DOHH2 (cell line): ENCODE measurements around the gene EPN3.

Experiments
- H3F3A ChIP-seq: fragments of 200-600 bp; sonication (generic), shearing (Covaris generic); 2 replicates; pipeline ENCODE4 v1.6.0; 2016; ENCODE audit warnings: antibody characterized with exemption, mild to moderate bottlenecking; ENCODE audit not compliant: control insufficient read depth, insufficient read depth
- H3K27ac ChIP-seq: fragments of 200-600 bp; sonication (generic); 2 replicates; pipeline ENCODE4 v1.5.1; 2014; ENCODE audit warnings: low read depth, mild to moderate bottlenecking, low read length, moderate library complexity
- H3K27me3 ChIP-seq: fragments of 200-600 bp; sonication (generic); 2 replicates; pipeline ENCODE4 v1.6.1; 2014; ENCODE audit warnings: mild to moderate bottlenecking, low read length, mixed read lengths; ENCODE audit not compliant: control insufficient read depth
- H3K36me3 ChIP-seq: fragments of 200-600 bp; sonication (generic); 2 replicates; pipeline ENCODE4 v1.6.1; 2014; ENCODE audit warnings: mild to moderate bottlenecking, low read length, moderate library complexity, mixed read lengths; ENCODE audit not compliant: control insufficient read depth
- H3K4me1 ChIP-seq: fragments of 200-600 bp; sonication (generic); 2 replicates; pipeline ENCODE4 v1.6.1; 2014; ENCODE audit warnings: mild to moderate bottlenecking, low read length, mixed read lengths; ENCODE audit not compliant: control insufficient read depth
- H3K4me2 ChIP-seq: fragments of 200-600 bp; sonication (generic); 2 replicates; pipeline ENCODE4 v1.6.0; 2014; ENCODE audit warnings: mild to moderate bottlenecking, low read length, moderate library complexity
- H3K4me3 ChIP-seq: fragments of 200-600 bp; sonication (generic); 2 replicates; pipeline ENCODE4 v1.5.1; 2014; ENCODE audit warnings: mild to moderate bottlenecking, low read length, mixed read lengths
- H3K79me2 ChIP-seq: fragments of 200-600 bp; sonication (generic); 2 replicates; pipeline ENCODE4 v1.6.1; 2014; ENCODE audit warnings: mild to moderate bottlenecking, low read length, mixed read lengths; ENCODE audit not compliant: control insufficient read depth
- H3K9me2 ChIP-seq: fragments of 200-600 bp; sonication (generic); replicated peaks from 2 replicates; pipeline ENCODE4 v1.6.1; 2014; ENCODE audit warnings: mild to moderate bottlenecking, low read length, mixed read lengths; ENCODE audit not compliant: control insufficient read depth
- H3K9me3 ChIP-seq: fragments of 200-600 bp; sonication (generic); 2 replicates; pipeline ENCODE4 v1.6.1; 2014; ENCODE audit warnings: antibody characterized with exemption, low read length, mixed read lengths; ENCODE audit not compliant: control insufficient read depth, insufficient read depth
- H4K20me1 ChIP-seq: fragments of 200-600 bp; sonication (generic); 2 replicates; pipeline ENCODE4 v1.6.0; 2014; ENCODE audit warnings: low read depth, mild to moderate bottlenecking, antibody characterized with exemption, low read length, moderate library complexity; ENCODE audit not compliant: control insufficient read depth, insufficient read depth
- EZH2phosphoT487 ChIP-seq: fragments of 200-600 bp; sonication (generic); IDR thresholded peaks from 2 replicates; pipeline ENCODE4 v1.6.1; 2017; ENCODE audit warnings: borderline replicate concordance, mild to moderate bottlenecking, antibody characterized with exemption, low read length, moderate library complexity, mixed read lengths
- TF ChIP-seq, protein P1 (sequence below): fragments of 200-600 bp; sonication (generic); IDR thresholded peaks from one replicate; pipeline ENCODE4 v1.5.1; 2014; ENCODE audit warnings: antibody characterized with exemption, mild to moderate bottlenecking, low read depth, low read length; ENCODE audit not compliant: poor library complexity, severe bottlenecking

The EPN3 gene

DNA sequence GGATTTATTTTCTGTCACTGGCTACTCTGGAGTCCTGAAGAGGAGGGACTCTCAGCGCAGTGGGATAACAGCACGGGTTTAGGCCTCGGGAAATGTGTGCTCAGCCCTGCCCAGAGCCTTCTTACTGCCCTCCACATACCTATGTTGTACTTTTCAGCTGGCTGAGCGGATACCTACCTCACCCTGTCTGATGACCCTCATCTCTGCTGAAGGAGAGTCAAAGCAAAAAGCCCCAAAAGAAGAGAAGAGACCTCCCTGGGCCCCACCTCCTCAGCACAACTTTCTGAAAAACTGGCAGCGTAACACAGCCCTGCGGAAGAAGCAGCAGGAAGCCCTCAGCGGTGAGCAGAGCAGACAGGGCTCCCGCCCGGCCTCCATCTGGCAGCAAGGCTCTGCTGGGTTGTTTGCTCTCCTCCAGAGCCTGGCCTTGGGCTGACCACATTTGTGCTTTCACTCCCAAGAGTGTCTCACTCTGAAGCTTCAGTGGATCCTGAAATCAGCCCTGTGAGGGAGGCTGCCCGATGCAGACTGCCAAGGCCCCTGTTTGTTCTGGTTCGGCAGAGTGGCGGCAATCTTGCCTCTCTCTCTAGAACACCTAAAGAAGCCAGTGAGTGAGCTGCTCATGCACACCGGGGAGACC is 14.0 kb upstream of the EPN3 start:
- no peaks in the 10 kb centered on the region for H3K9me3 ChIP-seq
- H3K4me2 ChIP-seq: no peak overlapping the region
- H3K4me1 ChIP-seq: peaks cover 10% of the 10 kb centered on the region
- no peaks in the 10 kb centered on the region for H3K9me2 ChIP-seq
- H3K4me3 ChIP-seq: no peak overlapping the region
- TF ChIP-seq, protein P1, sequence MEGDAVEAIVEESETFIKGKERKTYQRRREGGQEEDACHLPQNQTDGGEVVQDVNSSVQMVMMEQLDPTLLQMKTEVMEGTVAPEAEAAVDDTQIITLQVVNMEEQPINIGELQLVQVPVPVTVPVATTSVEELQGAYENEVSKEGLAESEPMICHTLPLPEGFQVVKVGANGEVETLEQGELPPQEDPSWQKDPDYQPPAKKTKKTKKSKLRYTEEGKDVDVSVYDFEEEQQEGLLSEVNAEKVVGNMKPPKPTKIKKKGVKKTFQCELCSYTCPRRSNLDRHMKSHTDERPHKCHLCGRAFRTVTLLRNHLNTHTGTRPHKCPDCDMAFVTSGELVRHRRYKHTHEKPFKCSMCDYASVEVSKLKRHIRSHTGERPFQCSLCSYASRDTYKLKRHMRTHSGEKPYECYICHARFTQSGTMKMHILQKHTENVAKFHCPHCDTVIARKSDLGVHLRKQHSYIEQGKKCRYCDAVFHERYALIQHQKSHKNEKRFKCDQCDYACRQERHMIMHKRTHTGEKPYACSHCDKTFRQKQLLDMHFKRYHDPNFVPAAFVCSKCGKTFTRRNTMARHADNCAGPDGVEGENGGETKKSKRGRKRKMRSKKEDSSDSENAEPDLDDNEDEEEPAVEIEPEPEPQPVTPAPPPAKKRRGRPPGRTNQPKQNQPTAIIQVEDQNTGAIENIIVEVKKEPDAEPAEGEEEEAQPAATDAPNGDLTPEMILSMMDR: no peak
- TF ChIP-seq EZH2phosphoT487: no peak
- no peaks in the 10 kb centered on the region for H3F3A ChIP-seq
- no peaks in the 10 kb centered on the region for H4K20me1 ChIP-seq
- no peaks in the 10 kb centered on the region for H3K36me3 ChIP-seq
- H3K27me3 ChIP-seq: no peaks in the 10 kb centered on the region
- H3K27ac ChIP-seq: no peak overlapping the region
- no peaks in the 10 kb centered on the region for H3K79me2 ChIP-seq

DNA sequence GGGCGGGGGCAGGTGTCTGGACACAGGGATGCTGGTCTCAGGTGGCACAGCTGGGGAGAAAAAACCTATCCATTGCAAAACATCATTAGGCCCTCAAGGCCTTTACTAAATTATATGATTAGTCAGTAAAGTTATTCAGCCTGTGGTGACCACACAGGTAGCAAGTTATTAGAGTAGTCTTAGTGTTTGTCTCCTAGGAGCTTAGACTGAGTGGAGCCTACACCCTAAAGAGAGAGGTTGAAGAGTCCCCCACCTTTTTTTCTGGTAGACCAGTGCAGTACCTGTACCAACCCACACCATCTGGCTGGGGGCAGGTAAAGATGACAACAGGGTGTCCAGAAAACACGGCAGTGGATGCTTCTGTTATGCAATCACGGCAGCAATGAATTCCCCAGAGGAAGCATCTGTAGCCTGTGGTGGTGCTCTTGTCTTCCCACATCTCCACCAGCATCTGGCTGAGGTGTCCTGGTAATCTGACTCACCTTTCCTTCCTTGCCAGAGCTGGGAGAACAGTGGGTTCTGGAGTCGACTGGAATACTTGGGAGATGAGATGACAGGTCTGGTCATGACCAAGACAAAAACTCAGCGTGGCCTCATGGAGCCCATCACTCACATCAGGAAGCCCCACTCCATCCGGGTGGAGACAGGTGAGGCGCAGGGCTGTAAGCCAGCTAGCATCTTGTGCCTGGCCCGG is 13.2 kb upstream of the EPN3 start:
- Histone ChIP-seq H3F3A (no peaks in the 10 kb centered on the region), H3K9me3 (no peaks in the 10 kb centered on the region), H3K27me3 (no peaks in the 10 kb centered on the region), H3K9me2 (no peaks in the 10 kb centered on the region), H3K27ac (no peak overlapping the region), H3K4me1 (peaks cover 10% of the 10 kb centered on the region), H3K79me2 (no peaks in the 10 kb centered on the region), H3K36me3 (no peaks in the 10 kb centered on the region), H3K4me3 (no peak overlapping the region), H3K4me2 (no peak overlapping the region), H4K20me1 (no peaks in the 10 kb centered on the region)
- TF ChIP-seq, protein P1: no peak
- TF ChIP-seq EZH2phosphoT487: no peak

DNA sequence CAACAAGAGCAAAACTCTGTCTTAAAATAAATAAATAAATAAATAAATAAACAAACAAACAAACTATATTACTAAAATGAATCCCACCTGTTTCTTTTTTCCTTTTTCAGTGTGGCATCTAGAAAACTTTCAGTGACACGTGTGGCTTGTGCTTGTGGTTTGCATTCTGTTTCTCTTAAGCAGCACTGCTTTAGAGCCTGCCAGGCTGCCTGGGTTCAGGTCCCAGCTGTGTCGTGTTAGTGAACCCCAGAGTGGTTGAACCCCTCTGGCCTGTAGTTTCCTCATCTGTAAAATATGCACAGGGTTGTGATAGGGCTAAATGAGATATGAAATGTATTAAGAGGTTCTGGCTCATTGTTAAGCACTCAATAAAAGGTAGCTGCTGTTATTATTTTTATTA is 12.1 kb upstream of the EPN3 start:
- no peak overlapping the region for H3K27ac ChIP-seq
- no peaks in the 10 kb centered on the region for H3K79me2 ChIP-seq
- H3K27me3 ChIP-seq: no peaks in the 10 kb centered on the region
- peaks cover 4% of the 10 kb centered on the region for H3K4me1 ChIP-seq
- no peaks in the 10 kb centered on the region for H3F3A ChIP-seq
- TF ChIP-seq, protein P1: no peak
- no peak for TF ChIP-seq EZH2phosphoT487
- H3K36me3 ChIP-seq: no peaks in the 10 kb centered on the region
- no peaks in the 10 kb centered on the region for H3K9me3 ChIP-seq
- H3K4me3 ChIP-seq: no peak overlapping the region
- H4K20me1 ChIP-seq: no peaks in the 10 kb centered on the region
- no peaks in the 10 kb centered on the region for H3K9me2 ChIP-seq
- no peak overlapping the region for H3K4me2 ChIP-seq
